Esophagus squamous epithelium (tissue), 4 donors: ENCODE results near the gene SPAG8.

Experiments
- CTCF ChIP-seq, 6 experiments: fragments of 450-650 bp in 4 of 6; fragments of 200-600 bp in 2 of 6; sonication (generic) in 2 of 6; IDR thresholded peaks; one replicate each; pipeline ENCODE4 v1.5.1; 2016 to 2019; ENCODE audit warnings: antibody characterized with exemption in 6 of 6, mild to moderate bottlenecking in 4 of 6, moderate library complexity in 4 of 6
- POLR2A ChIP-seq, 4 donors: fragments of 450-650 bp; IDR thresholded peaks; one replicate each; pipeline ENCODE4 v1.6.1; 2017; ENCODE audit warnings: antibody characterized with exemption in 4 of 4, mild to moderate bottlenecking in 4 of 4, moderate library complexity in 3 of 4

GRCh38 chr9:35766997-35767396 lies 45.1 kb downstream of the SPAG8 start:
- TF ChIP-seq POLR2A (IDR thresholded peaks at IDR 0.05) (no peak), CTCF (IDR thresholded peaks at IDR 0.05) (no peak)
